Natural killer cell (primary cell): ENCODE results near the gene PCBP2. TPM values are rescaled to one million over a fixed set of nuclear protein-coding genes. Genes with fewer than 3 reads are reported as not detected.

Source experiments
- ATAC-seq, 3 donors: fragments of 150-1000 bp in 2 of 3; fragments of 200-7000 bp in 1 of 3; cut with Tn5 transposase; 1 replicate in 1 of 3; 2 replicates in 2 of 3; pipeline ENCODE4 v1.10.0; 2021; ENCODE audit warnings: mild to moderate bottlenecking in 2 of 3, moderate library complexity in 2 of 3
- DNase-seq, 2 donors: peaks; one replicate each; pipeline versions ENCODE4 v3.0.0 to v3.0.0-alpha.2; 2013 to 2021; ENCODE audit warnings: mixed read lengths in 1 of 2
- H3K27ac ChIP-seq: one replicate; pipeline ENCODE4 v1.5.1; 2013; ENCODE audit warnings: mild to moderate bottlenecking, low read length
- H3K27me3 ChIP-seq: one replicate; pipeline ENCODE4 v1.6.1; 2013; ENCODE audit warnings: low read length; ENCODE audit not compliant: control insufficient read depth, insufficient read depth
- H3K36me3 ChIP-seq: one replicate; pipeline ENCODE4 v1.6.1; 2013; ENCODE audit warnings: low read length; ENCODE audit not compliant: control insufficient read depth, insufficient read depth
- H3K4me1 ChIP-seq: one replicate; pipeline ENCODE4 v1.6.1; 2013; ENCODE audit warnings: low read length; ENCODE audit not compliant: control insufficient read depth, insufficient read depth
- H3K4me3 ChIP-seq: one replicate; pipeline ENCODE4 v1.5.1; 2013; ENCODE audit warnings: low read length
- H3K9me3 ChIP-seq: one replicate; pipeline ENCODE4 v1.6.1; 2013; ENCODE audit warnings: low read length; ENCODE audit not compliant: control insufficient read depth, insufficient read depth
- H3K27ac Mint-ChIP-seq, 2 donors: one replicate each; pipeline ENCODE4 v1.8.0; 2022; ENCODE audit warnings: mild to moderate bottlenecking in 2 of 2, mixed read lengths in 2 of 2, moderate library complexity in 1 of 2
- H3K27me3 Mint-ChIP-seq, 2 donors: one replicate each; pipeline ENCODE4 v1.8.0; 2022; ENCODE audit warnings: low read depth in 2 of 2, mixed read lengths in 2 of 2
- H3K36me3 Mint-ChIP-seq: one replicate; pipeline ENCODE4 v1.8.0; 2022; ENCODE audit warnings: mixed read lengths
- H3K4me1 Mint-ChIP-seq, 2 donors: one replicate each; pipeline ENCODE4 v1.8.0; 2022; ENCODE audit warnings: mixed read lengths in 2 of 2
- H3K4me3 Mint-ChIP-seq: one replicate; pipeline ENCODE4 v1.8.0; 2022; ENCODE audit warnings: mild to moderate bottlenecking, moderate library complexity, mixed read lengths
- H3K9me3 Mint-ChIP-seq, 2 donors: one replicate each; pipeline ENCODE4 v1.8.0; 2022; ENCODE audit warnings: mixed read lengths in 2 of 2
- WGBS: methylation state at CpG from one replicate; pipeline ENCODE4 v1.1.7; 2013; ENCODE audit warnings: missing lambda C conversion rate; ENCODE audit not compliant: insufficient coverage; 5-methylcytosine and 5-hydroxymethylcytosine counted together
- intact Hi-C: fragments of 100-400 bp; cut with micrococcal nuclease; formaldehyde crosslinking; loops from one replicate; pipeline ENCODE4 v1.14.2; 2022
- total RNA-seq, 4 donors: library from RNA; stranded (reverse); fragments of 120-200 nt in 1 of 4; gene quantifications; one replicate each; pipeline versions ENCODE4 v1.2.3 to v1.2.4, GENCODE V29; 2013 to 2022
- TF ChIP-seq, protein P1 (sequence below): fragments of 200-600 bp; IDR thresholded peaks from one replicate; pipeline ENCODE4 v1.8.0; 2022; ENCODE audit warnings: antibody characterized with exemption

PCBP2 gene
- total RNA-seq, 3 donors from 2014 or later (not counting 1 experiment from before 2014, with no cell fraction given) = 910 to 1,083 (median 943) TPM

DNA sequence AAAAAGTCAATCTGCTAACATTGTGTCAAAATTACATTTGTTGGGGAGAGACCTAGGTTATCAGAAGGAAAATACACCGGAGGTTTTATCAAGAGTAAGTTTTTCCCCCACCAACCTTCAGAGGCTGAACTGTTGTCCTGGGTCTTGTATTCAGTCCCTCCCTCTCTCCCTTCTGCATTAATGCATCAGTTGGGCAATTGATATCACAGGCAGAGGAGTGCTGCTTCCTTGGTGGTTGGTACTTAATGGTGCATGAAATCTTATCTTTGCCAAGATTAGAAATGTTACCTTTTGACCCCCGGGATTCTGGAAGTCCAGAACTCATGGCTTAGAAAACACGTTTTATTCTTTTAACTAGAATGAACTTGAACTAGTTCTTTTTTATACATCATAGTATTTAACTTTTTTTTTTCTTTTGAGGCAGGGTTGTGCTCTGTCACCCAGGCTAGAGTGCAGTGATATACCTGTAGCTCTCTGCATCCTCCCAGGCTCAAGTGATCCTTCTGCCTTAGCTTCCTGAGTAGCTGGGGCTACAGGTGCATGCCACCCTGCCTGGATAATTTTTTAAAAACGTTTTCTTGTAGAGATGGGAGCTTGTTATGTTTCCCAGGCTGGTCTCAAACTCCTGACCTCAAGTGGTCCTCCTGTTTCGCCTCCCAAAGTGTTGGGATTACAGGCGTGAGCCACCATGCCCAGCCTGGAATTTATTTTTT is 4.9 kb downstream of the PCBP2 start:
- Histone ChIP-seq H3K27me3 (no peaks in the 10 kb centered on the region), H3K36me3 (peaks cover 77% of the 10 kb centered on the region), H3K4me1 (peaks cover 4% of the 10 kb centered on the region), H3K9me3 (no peaks in the 10 kb centered on the region), H3K27ac (no peak overlapping the region), H3K4me3 (no peak overlapping the region)
- Mint-ChIP-seq H3K4me1 (peaks cover 41 to 43% of the 10 kb centered on the region in 2 donors), H3K27me3 (no peaks in the 10 kb centered on the region), H3K4me3 (no peak overlapping the region), H3K36me3 (peaks cover 39% of the 10 kb centered on the region), H3K9me3 (no peaks in the 10 kb centered on the region), H3K27ac (no peak overlapping the region)
- intact Hi-C loops = no loop called here
- DNase-seq (no peak), ATAC-seq (no peak)
- 97% methylated on average over 5 of the region's 6 CpGs for WGBS
- TF ChIP-seq, protein P1, sequence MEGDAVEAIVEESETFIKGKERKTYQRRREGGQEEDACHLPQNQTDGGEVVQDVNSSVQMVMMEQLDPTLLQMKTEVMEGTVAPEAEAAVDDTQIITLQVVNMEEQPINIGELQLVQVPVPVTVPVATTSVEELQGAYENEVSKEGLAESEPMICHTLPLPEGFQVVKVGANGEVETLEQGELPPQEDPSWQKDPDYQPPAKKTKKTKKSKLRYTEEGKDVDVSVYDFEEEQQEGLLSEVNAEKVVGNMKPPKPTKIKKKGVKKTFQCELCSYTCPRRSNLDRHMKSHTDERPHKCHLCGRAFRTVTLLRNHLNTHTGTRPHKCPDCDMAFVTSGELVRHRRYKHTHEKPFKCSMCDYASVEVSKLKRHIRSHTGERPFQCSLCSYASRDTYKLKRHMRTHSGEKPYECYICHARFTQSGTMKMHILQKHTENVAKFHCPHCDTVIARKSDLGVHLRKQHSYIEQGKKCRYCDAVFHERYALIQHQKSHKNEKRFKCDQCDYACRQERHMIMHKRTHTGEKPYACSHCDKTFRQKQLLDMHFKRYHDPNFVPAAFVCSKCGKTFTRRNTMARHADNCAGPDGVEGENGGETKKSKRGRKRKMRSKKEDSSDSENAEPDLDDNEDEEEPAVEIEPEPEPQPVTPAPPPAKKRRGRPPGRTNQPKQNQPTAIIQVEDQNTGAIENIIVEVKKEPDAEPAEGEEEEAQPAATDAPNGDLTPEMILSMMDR = no peak

DNA sequence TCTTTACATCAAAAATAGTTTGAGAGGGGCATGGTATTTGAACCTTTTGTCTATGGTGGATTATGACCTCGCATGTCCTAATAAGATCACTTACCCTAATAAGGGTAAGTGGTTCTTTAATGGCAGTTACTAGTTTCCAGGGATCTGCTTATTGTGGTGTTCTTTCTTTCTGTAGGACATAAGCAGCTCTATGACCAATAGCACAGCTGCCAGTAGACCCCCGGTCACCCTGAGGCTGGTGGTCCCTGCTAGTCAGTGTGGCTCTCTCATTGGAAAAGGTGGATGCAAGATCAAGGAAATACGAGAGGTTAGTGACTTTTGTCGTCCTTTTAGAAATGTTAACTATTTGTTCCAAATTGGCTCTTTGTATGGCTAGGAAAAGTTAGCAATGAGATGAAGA is 7.2 kb downstream of the PCBP2 start:
- no peaks in the 10 kb centered on the region for H3K27me3 Mint-ChIP-seq
- DNase-seq (no peak), ATAC-seq (no peak)
- 98% methylated on average over 4 of the region's 4 CpGs for WGBS
- Histone ChIP-seq H3K9me3 (no peaks in the 10 kb centered on the region), H3K36me3 (peaks cover 100% of the 10 kb centered on the region), H3K4me3 (no peak overlapping the region), H3K4me1 (no peaks in the 10 kb centered on the region), H3K27me3 (no peaks in the 10 kb centered on the region), H3K27ac (no peak overlapping the region)
- intact Hi-C loops = no loop called here
- no peaks in the 10 kb centered on the region for H3K9me3 Mint-ChIP-seq
- H3K36me3 Mint-ChIP-seq = peaks cover 39% of the 10 kb centered on the region
- TF ChIP-seq, protein P1 = no peak
- H3K4me1 Mint-ChIP-seq = peaks cover 29 to 39% of the 10 kb centered on the region in 2 donors
- H3K4me3 Mint-ChIP-seq = no peak overlapping the region
- H3K27ac Mint-ChIP-seq = no peak overlapping the region

DNA sequence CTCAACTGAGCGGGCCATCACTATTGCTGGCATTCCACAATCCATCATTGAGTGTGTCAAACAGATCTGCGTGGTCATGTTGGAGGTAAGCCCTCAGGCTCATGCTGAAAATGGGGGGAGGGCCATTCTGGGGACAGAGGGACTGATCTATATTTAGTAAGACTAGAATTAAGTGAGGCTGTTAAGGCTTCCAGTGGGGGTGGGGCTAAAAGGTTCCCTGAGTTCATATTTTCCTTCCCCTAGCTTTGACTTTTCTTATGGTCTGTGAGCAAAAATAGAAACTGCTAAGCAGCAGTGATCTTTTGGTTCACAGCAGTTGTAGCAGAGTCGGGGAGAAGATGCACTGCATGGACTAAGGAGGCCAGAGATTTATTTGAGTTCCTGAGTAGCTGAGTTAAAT is 9.2 kb downstream of the PCBP2 start:
- H3K27ac Mint-ChIP-seq = peak overlapping the region; percentile 9 to 41
- H3K4me3 Mint-ChIP-seq = no peak overlapping the region
- no peak for ATAC-seq
- H3K4me1 ChIP-seq = no peaks in the 10 kb centered on the region
- H3K4me3 ChIP-seq = no peak overlapping the region
- H3K27ac ChIP-seq = no peak overlapping the region
- peaks cover 29 to 33% of the 10 kb centered on the region in 2 donors for H3K4me1 Mint-ChIP-seq
- H3K36me3 ChIP-seq = peaks cover 99% of the 10 kb centered on the region
- no peak for DNase-seq
- WGBS = 93% methylated on average over 3 of the region's 3 CpGs
- no peaks in the 10 kb centered on the region for H3K9me3 Mint-ChIP-seq
- intact Hi-C loops = no loop called here
- TF ChIP-seq, protein P1 = no peak
- no peaks in the 10 kb centered on the region for H3K9me3 ChIP-seq
- H3K27me3 Mint-ChIP-seq = no peaks in the 10 kb centered on the region
- H3K36me3 Mint-ChIP-seq = peaks cover 30% of the 10 kb centered on the region
- H3K27me3 ChIP-seq = no peaks in the 10 kb centered on the region

DNA sequence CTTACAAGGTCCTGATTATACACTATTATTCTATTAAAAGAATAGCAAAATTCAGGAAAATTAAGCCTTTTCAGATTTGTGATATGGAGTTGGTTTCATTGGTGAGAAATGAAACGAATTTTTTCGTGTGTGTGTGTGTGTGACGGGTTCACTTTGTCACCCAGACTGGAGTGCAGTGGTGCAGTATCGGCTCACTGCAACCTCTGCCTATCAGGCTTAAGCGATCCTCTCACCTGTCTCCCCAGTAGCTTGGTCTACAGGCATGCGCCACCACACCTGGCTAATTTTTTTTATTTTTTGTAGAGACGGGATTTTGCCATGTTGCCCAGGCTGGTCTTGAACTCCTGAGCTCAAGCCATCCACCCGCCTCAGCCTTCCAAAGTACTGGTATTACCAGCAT is 9.7 kb downstream of the PCBP2 start:
- Mint-ChIP-seq H3K4me1 (peaks cover 33 to 37% of the 10 kb centered on the region in 2 donors), H3K4me3 (no peak overlapping the region), H3K27me3 (no peaks in the 10 kb centered on the region), H3K9me3 (no peaks in the 10 kb centered on the region), H3K27ac (peak overlapping the region in 1 of 2 donors; percentile 41), H3K36me3 (peaks cover 34% of the 10 kb centered on the region)
- no peak for DNase-seq
- TF ChIP-seq, protein P1 = no peak
- H3K27ac ChIP-seq = no peak overlapping the region
- H3K4me1 ChIP-seq = no peaks in the 10 kb centered on the region
- H3K27me3 ChIP-seq = no peaks in the 10 kb centered on the region
- intact Hi-C loops = no loop called here
- no peak for ATAC-seq
- WGBS = 96% methylated on average over 8 of the region's 8 CpGs
- no peak overlapping the region for H3K4me3 ChIP-seq
- peaks cover 99% of the 10 kb centered on the region for H3K36me3 ChIP-seq
- no peaks in the 10 kb centered on the region for H3K9me3 ChIP-seq
